ENCODE measurements around the gene RNF213. TPM values are rescaled to one million over a fixed set of nuclear protein-coding genes. Genes with fewer than 3 reads are reported as not detected.

The RNF213 gene
- total and polyA plus RNA-seq, 4 donors: 67.0 to 198 (median 106) TPM

DNA sequence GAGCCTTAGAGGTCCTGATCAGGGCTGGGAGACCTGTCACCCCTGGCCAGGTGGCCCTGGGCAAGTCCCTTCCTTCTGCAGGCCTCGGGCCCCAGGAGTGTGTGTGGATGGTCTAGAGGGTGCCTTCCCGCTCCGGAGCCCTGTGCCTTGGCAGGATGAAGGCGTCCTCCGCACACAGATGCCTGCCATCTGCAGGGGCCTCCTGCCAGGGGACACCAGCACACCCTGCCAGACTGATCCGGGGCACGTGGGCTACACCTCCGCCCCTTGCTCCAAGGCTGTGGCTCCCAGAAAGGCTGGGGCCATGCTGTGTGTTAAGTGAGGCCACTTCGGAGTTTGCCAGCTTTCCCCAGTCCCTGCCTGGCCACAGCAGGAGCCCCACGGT, 185.1 kb downstream of the RNF213 start:
- H3K27ac ChIP-seq (ENCODE audit: low read depth in 1 of 2, low read length in 1 of 2): no peak overlapping the region
- 85 to 92% methylated on average over 10 of the region's 10 CpGs for WGBS, 2 donors
- H3K36me3 ChIP-seq (ENCODE audit: control insufficient read depth in 4 of 4, insufficient read depth in 4 of 4, low read length in 4 of 4): no peaks in the 10 kb centered on the region
- peaks cover 0 to 7% (median 0%) of the 10 kb centered on the region in 3 donors for H3K27me3 ChIP-seq (ENCODE audit: control insufficient read depth in 3 of 3, insufficient read depth in 3 of 3, low read length in 2 of 3)
- no peak overlapping the region for H3K9ac ChIP-seq (ENCODE audit: insufficient read depth in 1 of 2, low read length in 2 of 2)
- no peak for DNase-seq
- no peak overlapping the region for H3K4me3 ChIP-seq
- ATAC-seq (ENCODE audit: insufficient read depth, low FRiP score): no peak
- TF ChIP-seq, protein P1, sequence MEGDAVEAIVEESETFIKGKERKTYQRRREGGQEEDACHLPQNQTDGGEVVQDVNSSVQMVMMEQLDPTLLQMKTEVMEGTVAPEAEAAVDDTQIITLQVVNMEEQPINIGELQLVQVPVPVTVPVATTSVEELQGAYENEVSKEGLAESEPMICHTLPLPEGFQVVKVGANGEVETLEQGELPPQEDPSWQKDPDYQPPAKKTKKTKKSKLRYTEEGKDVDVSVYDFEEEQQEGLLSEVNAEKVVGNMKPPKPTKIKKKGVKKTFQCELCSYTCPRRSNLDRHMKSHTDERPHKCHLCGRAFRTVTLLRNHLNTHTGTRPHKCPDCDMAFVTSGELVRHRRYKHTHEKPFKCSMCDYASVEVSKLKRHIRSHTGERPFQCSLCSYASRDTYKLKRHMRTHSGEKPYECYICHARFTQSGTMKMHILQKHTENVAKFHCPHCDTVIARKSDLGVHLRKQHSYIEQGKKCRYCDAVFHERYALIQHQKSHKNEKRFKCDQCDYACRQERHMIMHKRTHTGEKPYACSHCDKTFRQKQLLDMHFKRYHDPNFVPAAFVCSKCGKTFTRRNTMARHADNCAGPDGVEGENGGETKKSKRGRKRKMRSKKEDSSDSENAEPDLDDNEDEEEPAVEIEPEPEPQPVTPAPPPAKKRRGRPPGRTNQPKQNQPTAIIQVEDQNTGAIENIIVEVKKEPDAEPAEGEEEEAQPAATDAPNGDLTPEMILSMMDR (IDR thresholded peaks at IDR 0.05; ENCODE audit: control extremely low read depth, extremely low read depth): no peak
- H3K9me3 ChIP-seq (ENCODE audit: control insufficient read depth in 4 of 4, insufficient read depth in 3 of 4, low read length in 3 of 4): no peaks in the 10 kb centered on the region
- peaks cover 0 to 8% (median 0%) of the 10 kb centered on the region in 5 donors for H3K4me1 ChIP-seq (ENCODE audit: control insufficient read depth in 5 of 5, insufficient read depth in 5 of 5, low read length in 5 of 5)

DNA sequence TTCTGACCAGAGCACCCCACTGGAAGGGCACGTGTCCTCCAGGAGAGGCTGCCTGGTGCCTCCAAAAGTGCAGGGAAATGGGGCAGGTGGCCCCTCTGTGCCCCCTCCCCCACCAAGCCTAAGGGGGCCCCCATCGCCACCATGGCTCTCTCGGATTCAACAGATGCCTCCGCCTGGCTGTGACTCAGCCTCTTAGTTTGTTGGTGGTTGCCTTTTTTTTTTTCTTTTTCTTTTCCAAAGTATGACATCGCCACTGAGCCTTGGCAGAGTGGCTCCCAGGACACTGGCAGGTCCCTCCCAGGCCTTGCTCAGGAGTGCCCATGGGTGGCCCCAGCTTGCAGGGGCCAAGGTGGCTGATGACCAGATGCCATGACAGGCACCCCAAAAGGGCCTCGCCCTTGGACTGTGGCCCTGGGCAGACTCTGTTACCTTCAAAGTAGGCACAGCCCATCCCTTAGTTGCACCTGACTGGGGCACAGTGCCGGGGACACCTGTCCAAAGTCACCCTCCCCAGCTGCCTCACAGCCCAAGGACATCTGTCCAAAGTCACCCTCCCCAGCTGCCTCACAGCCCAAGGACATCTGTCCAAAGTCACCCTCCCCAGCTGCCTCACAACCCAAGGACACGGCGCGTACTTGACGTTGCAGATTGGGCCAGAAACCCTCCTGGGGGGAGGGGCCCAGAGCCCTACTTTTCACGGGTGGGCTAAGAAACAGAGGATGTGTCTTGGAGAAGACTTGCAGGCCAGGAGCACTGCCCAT, 186.2 kb downstream of the RNF213 start:
- no peak for ATAC-seq (ENCODE audit: insufficient read depth, low FRiP score)

DNA sequence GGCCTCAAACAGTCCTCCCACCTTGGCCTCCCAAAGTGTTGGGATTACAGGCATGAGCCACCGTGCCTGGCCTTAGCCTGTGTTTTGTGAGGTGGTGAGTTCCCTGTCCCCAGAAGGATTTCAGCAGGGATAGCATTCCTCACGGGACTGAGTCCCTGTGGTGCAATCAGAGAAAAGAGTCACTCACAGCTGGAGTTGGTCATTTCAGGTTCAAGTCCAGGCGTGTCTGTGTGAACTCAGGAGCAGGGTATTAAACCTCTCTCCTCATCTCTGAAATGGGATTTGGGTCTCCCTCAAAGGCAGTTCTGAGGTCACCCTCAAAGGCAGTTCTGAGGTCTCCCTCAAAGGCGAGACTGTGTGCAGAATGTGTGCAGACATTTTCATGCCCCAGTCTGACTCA, 187.1 kb downstream of the RNF213 start:
- DNase-seq (no peak), ATAC-seq (ENCODE audit: insufficient read depth, low FRiP score) (no peak)
- no peaks in the 10 kb centered on the region for H3K9me3 ChIP-seq (ENCODE audit: control insufficient read depth in 4 of 4, insufficient read depth in 3 of 4, low read length in 3 of 4)
- no peaks in the 10 kb centered on the region for H3K36me3 ChIP-seq (ENCODE audit: control insufficient read depth in 4 of 4, insufficient read depth in 4 of 4, low read length in 4 of 4)
- no peak overlapping the region for H3K4me3 ChIP-seq
- TF ChIP-seq, protein P1 (IDR thresholded peaks at IDR 0.05; ENCODE audit: control extremely low read depth, extremely low read depth): no peak
- no peak overlapping the region for H3K9ac ChIP-seq (ENCODE audit: insufficient read depth in 1 of 2, low read length in 2 of 2)
- no peak overlapping the region for H3K27ac ChIP-seq (ENCODE audit: low read depth in 1 of 2, low read length in 1 of 2)
- H3K27me3 ChIP-seq (ENCODE audit: control insufficient read depth in 3 of 3, insufficient read depth in 3 of 3, low read length in 2 of 3): peaks cover 0 to 7% (median 0%) of the 10 kb centered on the region in 3 donors
- H3K4me1 ChIP-seq (ENCODE audit: control insufficient read depth in 5 of 5, insufficient read depth in 5 of 5, low read length in 5 of 5): peaks cover 0 to 8% (median 0%) of the 10 kb centered on the region in 5 donors
- 88 to 93% methylated on average over 4 of the region's 4 CpGs for WGBS, 2 donors

More for the DNA sequence above, 186.2 kb downstream of the RNF213 start:
- peaks cover 0 to 7% (median 0%) of the 10 kb centered on the region in 3 donors for H3K27me3 ChIP-seq (ENCODE audit: control insufficient read depth in 3 of 3, insufficient read depth in 3 of 3, low read length in 2 of 3)
- TF ChIP-seq, protein P1 (IDR thresholded peaks at IDR 0.05; ENCODE audit: control extremely low read depth, extremely low read depth): no peak
- H3K36me3 ChIP-seq (ENCODE audit: control insufficient read depth in 4 of 4, insufficient read depth in 4 of 4, low read length in 4 of 4): no peaks in the 10 kb centered on the region
- peaks cover 0 to 8% (median 0%) of the 10 kb centered on the region in 5 donors for H3K4me1 ChIP-seq (ENCODE audit: control insufficient read depth in 5 of 5, insufficient read depth in 5 of 5, low read length in 5 of 5)
- no peak overlapping the region for H3K9ac ChIP-seq (ENCODE audit: insufficient read depth in 1 of 2, low read length in 2 of 2)
- no peaks in the 10 kb centered on the region for H3K9me3 ChIP-seq (ENCODE audit: control insufficient read depth in 4 of 4, insufficient read depth in 3 of 4, low read length in 3 of 4)
- DNase-seq: no peak
- H3K27ac ChIP-seq (ENCODE audit: low read depth in 1 of 2, low read length in 1 of 2): no peak overlapping the region
- H3K4me3 ChIP-seq: no peak overlapping the region
- 78 to 82% methylated on average over 12 of the region's 12 CpGs for WGBS, 2 donors

Small RNA genes within 50 kb of the gene (small RNA-seq; reads per million reads assigned to genes)
- not detected for gene MIR4730 (ENCODE audit: low replicate concordance)

Other genes with a start within 250 kb of the RNF213 start
- gene TBC1D16, start 225.0 kb upstream of the RNF213 start, total RNA-seq: 10 to 100 TPM; 13.1 to 48.5 TPM
- 10 to 100 TPM in 1 of 2 donors, 1 to 10 TPM in 1; 7.3 to 19.8 TPM for gene TBC1D16, start 225.0 kb upstream of the RNF213 start, polyA plus RNA-seq
- gene CCDC40, start 224.2 kb upstream of the RNF213 start, total RNA-seq: 10 to 100 TPM in 1 of 2 donors, 1 to 10 TPM in 1; 8.0 to 34.5 TPM
- 1 to 10 TPM; 6.0 to 6.5 TPM for gene CCDC40, start 224.2 kb upstream of the RNF213 start, polyA plus RNA-seq
- gene GAA, start 159.3 kb upstream of the RNF213 start, total RNA-seq: 10 to 100 TPM; 30.5 to 83.6 TPM
- gene GAA, start 159.3 kb upstream of the RNF213 start, polyA plus RNA-seq: 10 to 100 TPM; 52.5 to 88.6 TPM
- gene EIF4A3, start 113.7 kb upstream of the RNF213 start, total RNA-seq: 10 to 100 TPM; 57.7 to 67.1 TPM
- 100 to 1,000 TPM in 1 of 2 donors, 10 to 100 TPM in 1; 37.4 to 112 TPM for gene EIF4A3, start 113.7 kb upstream of the RNF213 start, polyA plus RNA-seq
- gene CARD14, start 90.8 kb upstream of the RNF213 start, total RNA-seq: 1 to 10 TPM; 1.5 to 1.8 TPM
- under 1 TPM; 0.50 to 0.93 TPM for gene CARD14, start 90.8 kb upstream of the RNF213 start, polyA plus RNA-seq
- gene SGSH, start 40.5 kb upstream of the RNF213 start, total RNA-seq: 10 to 100 TPM; 27.5 to 75.1 TPM
- 10 to 100 TPM; 42.5 to 65.7 TPM for gene SGSH, start 40.5 kb upstream of the RNF213 start, polyA plus RNA-seq
- gene SLC26A11, start 40.4 kb upstream of the RNF213 start, total RNA-seq: 10 to 100 TPM; 27.8 to 34.2 TPM
- gene SLC26A11, start 40.4 kb upstream of the RNF213 start, polyA plus RNA-seq: 10 to 100 TPM; 25.0 to 37.0 TPM
- gene ENDOV, start 154.3 kb downstream of the RNF213 start, total RNA-seq: 10 to 100 TPM; 21.7 to 28.8 TPM
- gene ENDOV, start 154.3 kb downstream of the RNF213 start, polyA plus RNA-seq: 10 to 100 TPM; 11.8 to 23.0 TPM
- 1 to 10 TPM; 1.8 to 7.5 TPM for gene NPTX1, start 215.8 kb downstream of the RNF213 start, total RNA-seq
- under 1 TPM; 0.56 to 0.57 TPM for gene NPTX1, start 215.8 kb downstream of the RNF213 start, polyA plus RNA-seq

Data from lung (tissue), 13 donors.